Calu3 (cell line): ENCODE results near the gene PTGER1. TPM values are rescaled to one million over a fixed set of nuclear protein-coding genes. Genes with fewer than 3 reads are reported as not detected.

Experiments
- BruUV-seq: library from RNA; stranded (reverse); fragments of 400-500 nt; replicated peaks from 2 replicates; lab custom pipeline; 2021; lab: Mats Ljungman, UMichigan
- CTCF ChIA-PET: fragments of 300-600 bp; sonication (Branson Sonifier 250); formaldehyde crosslinking; loops from one replicate; lab custom pipeline; 2022; ENCODE audit warnings: antibody characterized with exemption; lab: Charles Lee
- DNase-seq: peaks from one replicate; pipeline ENCODE4 v3.0.0; 2022
- H3K27ac Mint-ChIP-seq: one replicate; pipeline ENCODE4 v1.8.0; 2022; ENCODE audit warnings: mixed read lengths; ENCODE audit not compliant: unreplicated experiment
- H3K27me3 Mint-ChIP-seq: one replicate; pipeline ENCODE4 v1.8.0; 2022; ENCODE audit warnings: mixed read lengths; ENCODE audit not compliant: unreplicated experiment
- H3K36me3 Mint-ChIP-seq: one replicate; pipeline ENCODE4 v1.8.0; 2022; ENCODE audit warnings: mild to moderate bottlenecking, moderate library complexity, mixed read lengths; ENCODE audit not compliant: insufficient read depth, unreplicated experiment
- H3K4me1 Mint-ChIP-seq: one replicate; pipeline ENCODE4 v1.8.0; 2022; ENCODE audit warnings: mild to moderate bottlenecking, low read depth, mixed read lengths; ENCODE audit not compliant: unreplicated experiment
- H3K4me3 Mint-ChIP-seq: one replicate; pipeline ENCODE4 v1.8.0; 2022; ENCODE audit warnings: mild to moderate bottlenecking, low read depth, moderate library complexity, mixed read lengths; ENCODE audit not compliant: unreplicated experiment
- H3K9me3 Mint-ChIP-seq: one replicate; pipeline ENCODE4 v1.8.0; 2022; ENCODE audit warnings: low read depth, mixed read lengths; ENCODE audit not compliant: unreplicated experiment
- CTCF ChIP-seq: fragments of 200-600 bp; IDR thresholded peaks from one replicate; pipeline ENCODE4 v1.8.0; 2022; ENCODE audit warnings: antibody characterized with exemption; ENCODE audit not compliant: unreplicated experiment
- intact Hi-C: fragments of 100-400 bp; cut with micrococcal nuclease; formaldehyde crosslinking; loops from one replicate; pipeline ENCODE4 v1.10.0; 2022; ENCODE audit not compliant: unreplicated experiment
- total RNA-seq: library from RNA; stranded (reverse); gene quantifications from 2 replicates; pipeline ENCODE4 v1.2.3, GENCODE V29; 2022

PTGER1 gene
- total RNA-seq, 1 experiment from 2014 or later: 1.3 TPM

GRCh38 chr19:14496029-14496833 lies 21.1 kb upstream of the PTGER1 start, which contains the start of gene GIPC1:
GIPC1 (minus strand) TSS chr19:14496127; CDS start chr19:14482976, 13,151 bp downstream.
- H3K4me3 Mint-ChIP-seq: peak within 1 kb of the TSS; percentile 73
- peak; percentile 95 for DNase-seq
- no peaks in the 10 kb centered on the region for H3K27me3 Mint-ChIP-seq
- H3K36me3 Mint-ChIP-seq: peaks cover 52% of the 10 kb centered on the region
- BruUV-seq: no TSS peak
- no peaks in the 10 kb centered on the region for H3K9me3 Mint-ChIP-seq
- intact Hi-C loops: no loop called here
- TF ChIP-seq CTCF: no peak
- H3K4me1 Mint-ChIP-seq: peaks cover 19% of the 10 kb centered on the region
- H3K27ac Mint-ChIP-seq: peak within 1 kb of the TSS; percentile 89
- CTCF ChIA-PET: interaction anchor here (0.5 to 2.3 kb wide), 4 partner anchors 10 to 373 kb away, joined by 3 to 12 read pairs (median 4); no protein-coding TSS in a partner anchor

GRCh38 chr19:14495672-14496028 lies 20.5 kb upstream of the PTGER1 start:
- TF ChIP-seq CTCF: no peak
- intact Hi-C loops: no loop called here
- Mint-ChIP-seq H3K4me1 (peaks cover 19% of the 10 kb centered on the region), H3K27me3 (no peaks in the 10 kb centered on the region), H3K27ac (peak overlapping the region; percentile 89), H3K36me3 (peaks cover 58% of the 10 kb centered on the region), H3K4me3 (peak overlapping the region; percentile 73), H3K9me3 (no peaks in the 10 kb centered on the region)
- CTCF ChIA-PET: interaction anchor here (0.5 to 2.3 kb wide), 5 partner anchors 10 to 373 kb away, joined by 3 to 12 read pairs (median 3); no protein-coding TSS in a partner anchor
- no TSS peak for BruUV-seq
- no peak for DNase-seq

GRCh38 chr19:14494910-14495671 lies 19.9 kb upstream of the PTGER1 start:
- Mint-ChIP-seq H3K27ac (peak overlapping the region; percentile 26), H3K9me3 (no peaks in the 10 kb centered on the region), H3K36me3 (peaks cover 64% of the 10 kb centered on the region), H3K4me1 (peaks cover 19% of the 10 kb centered on the region), H3K27me3 (no peaks in the 10 kb centered on the region), H3K4me3 (peak overlapping the region; percentile 73)
- intact Hi-C loops: no loop called here
- no peak for TF ChIP-seq CTCF
- CTCF ChIA-PET: interaction anchor here (0.7 to 1.3 kb wide), 2 partner anchors 11 to 359 kb away, joined by 3 read pairs; partner anchors contain the start of gene ASF1B
- peak; percentile 50 for DNase-seq
- no TSS peak for BruUV-seq

GRCh38 chr19:14494411-14494810 lies 19.3 kb upstream of the PTGER1 start:
- no peak for DNase-seq
- CTCF ChIA-PET: interaction anchor here (0.7 to 1.3 kb wide), 2 partner anchors 11 to 358 kb away, joined by 3 read pairs; partner anchors contain the start of gene ASF1B
- BruUV-seq: TSS peak; percentile 49
- intact Hi-C loops: no loop called here
- no peak for TF ChIP-seq CTCF
- H3K27me3 Mint-ChIP-seq: no peaks in the 10 kb centered on the region
- peak overlapping the region; percentile 73 for H3K4me3 Mint-ChIP-seq
- H3K36me3 Mint-ChIP-seq: peaks cover 70% of the 10 kb centered on the region
- H3K9me3 Mint-ChIP-seq: no peaks in the 10 kb centered on the region
- H3K27ac Mint-ChIP-seq: peak overlapping the region; percentile 26
- peaks cover 19% of the 10 kb centered on the region for H3K4me1 Mint-ChIP-seq
